HepG2 (cell line): ENCODE measurements around the gene PMVK. TPM values are rescaled to one million over a fixed set of nuclear protein-coding genes. Genes with fewer than 3 reads are reported as not detected.
A peak's percentile ranks its signal among the peaks of the same experiment; 100 is the strongest.

Source experiments
- ETV6 ChIP-seq: sonication (generic); formaldehyde crosslinking; conservative IDR thresholded peaks from 2 replicates; pipeline ENCODE4 v1.4.0; 2020; ENCODE audit warnings: missing genetic modification reagents
- GPN1 ChIP-seq: sonication (generic); formaldehyde crosslinking; IDR thresholded peaks from 2 replicates; pipeline ENCODE4 v1.5.1; 2020; ENCODE audit warnings: missing genetic modification reagents, borderline replicate concordance
- HMGXB3 ChIP-seq: sonication (generic); formaldehyde crosslinking; IDR thresholded peaks from 2 replicates; pipeline ENCODE4 v1.4.0; 2020; ENCODE audit warnings: missing genetic modification reagents, borderline replicate concordance
- KMT2A ChIP-seq: sonication (generic); formaldehyde crosslinking; IDR thresholded peaks from 2 replicates; pipeline ENCODE4 v1.4.0; 2020; ENCODE audit warnings: missing genetic modification reagents
- MAFK ChIP-seq, 2 experiments: IDR thresholded peaks in 1 of 2; conservative IDR thresholded peaks in 1 of 2; 2 replicates each; pipeline ENCODE4 v1.6.1; 2011; ENCODE audit warnings: improper control_type of control experiment in 2 of 2, low read length in 2 of 2
- MATR3 ChIP-seq: sonication (generic); formaldehyde crosslinking; IDR thresholded peaks from 2 replicates; pipeline ENCODE4 v1.4.0; 2020; ENCODE audit warnings: missing genetic modification reagents
- MED13 ChIP-seq: sonication (generic); formaldehyde crosslinking; IDR thresholded peaks from 2 replicates; pipeline ENCODE4 v1.5.0; 2020; ENCODE audit warnings: missing genetic modification reagents
- MLLT10 ChIP-seq: sonication (generic); formaldehyde crosslinking; IDR thresholded peaks from 2 replicates; pipeline ENCODE4 v1.4.0; 2020; ENCODE audit warnings: missing genetic modification reagents
- PCBP1 ChIP-seq: fragments of 200-400 bp; formaldehyde crosslinking; IDR thresholded peaks from 2 replicates; pipeline ENCODE4 v1.6.1; 2017; ENCODE audit warnings: mild to moderate bottlenecking, low read depth, low read length, borderline replicate concordance
- RFXANK ChIP-seq: IDR thresholded peaks from 2 replicates; pipeline ENCODE4 v1.6.1; 2016
- SP5 ChIP-seq: IDR thresholded peaks from 2 replicates; pipeline ENCODE4 v1.6.1; 2016; ENCODE audit warnings: low read depth, borderline replicate concordance
- ZIK1 ChIP-seq: sonication (generic); formaldehyde crosslinking; IDR thresholded peaks from 2 replicates; pipeline ENCODE4 v1.5.0; 2020; ENCODE audit warnings: mild to moderate bottlenecking, low read depth, missing genetic modification reagents, borderline replicate concordance
- ZMYM4 ChIP-seq: sonication (generic); formaldehyde crosslinking; IDR thresholded peaks from 2 replicates; pipeline ENCODE4 v1.8.1; 2023; ENCODE audit warnings: mild to moderate bottlenecking, missing genetic modification reagents
- ZNF124 ChIP-seq: sonication (generic); formaldehyde crosslinking; IDR thresholded peaks from 2 replicates; pipeline ENCODE4 v1.4.0; 2020; ENCODE audit warnings: missing genetic modification reagents
- ZNF138 ChIP-seq: sonication (generic); formaldehyde crosslinking; IDR thresholded peaks from 2 replicates; pipeline ENCODE4 v1.5.0; 2020; ENCODE audit warnings: mild to moderate bottlenecking, low read depth, missing genetic modification reagents
- ZNF33A ChIP-seq: sonication (generic); formaldehyde crosslinking; IDR thresholded peaks from 2 replicates; pipeline ENCODE4 v1.5.1; 2020; ENCODE audit warnings: missing genetic modification reagents, mild to moderate bottlenecking, moderate library complexity, borderline replicate concordance
- ZNF512B ChIP-seq: sonication (generic); formaldehyde crosslinking; IDR thresholded peaks from 2 replicates; pipeline ENCODE4 v1.5.1; 2020; ENCODE audit warnings: missing genetic modification reagents, mild to moderate bottlenecking, borderline replicate concordance
- ZNF629 ChIP-seq: sonication (generic); formaldehyde crosslinking; conservative IDR thresholded peaks from 2 replicates; pipeline ENCODE4 v1.5.0; 2020; ENCODE audit warnings: missing genetic modification reagents
- ZNF652 ChIP-seq: IDR thresholded peaks from 2 replicates; pipeline ENCODE4 v1.6.1; 2016; ENCODE audit warnings: low read depth, borderline replicate concordance
- ZNF703 ChIP-seq: sonication (generic); formaldehyde crosslinking; IDR thresholded peaks from 2 replicates; pipeline ENCODE4 v1.5.1; 2020; ENCODE audit warnings: missing genetic modification reagents, mild to moderate bottlenecking, moderate library complexity, borderline replicate concordance
- ZNF878 ChIP-seq: sonication (generic); formaldehyde crosslinking; IDR thresholded peaks from 2 replicates; pipeline ENCODE4 v1.8.1; 2023; ENCODE audit warnings: mild to moderate bottlenecking, missing genetic modification reagents, moderate library complexity
- ZSCAN20 ChIP-seq: sonication (generic); formaldehyde crosslinking; IDR thresholded peaks from 2 replicates; pipeline ENCODE4 v1.4.0; 2020; ENCODE audit warnings: missing genetic modification reagents, mild to moderate bottlenecking, borderline replicate concordance
- polyA plus RNA-seq, 8 experiments: library from polyadenylated mRNA; depleted of rRNA in 3 of 8; stranded (reverse) in 7 of 8; unstranded in 1 of 8; fragments of >200 nt; fragmentation: Illumina TruSeq in 4 of 8; extraction: Trizol in 4 of 8; gene quantifications; 2 replicates each; pipeline versions ENCODE4 v1.2.1 to v1.2.3, GENCODE V29; 2011 to 2016; ENCODE audit warnings: low read depth in 4 of 8, missing spikeins in 1 of 8, mixed read lengths in 1 of 8; ENCODE audit not compliant: insufficient read depth in 1 of 8
- total RNA-seq, 5 experiments: library from RNA; depleted of rRNA; stranded (reverse); fragments of >200 nt; fragmentation: Illumina TruSeq; extraction: Trizol; gene quantifications; 2 replicates each; pipeline ENCODE4 v1.2.3, GENCODE V29; 2016; ENCODE audit warnings: low read depth in 1 of 5
- TF ChIP-seq, protein P1 (sequence below): sonication (generic); formaldehyde crosslinking; IDR thresholded peaks from 2 replicates; pipeline ENCODE4 v1.4.0; 2020; ENCODE audit warnings: missing genetic modification reagents

PMVK gene
- total and polyA plus RNA-seq, 2 of the 13 experiments (the other 11 are each of a cell fraction or from before 2014, with no cell fraction given) = 3.9 to 12.6 TPM

GRCh38 chr1:154970631-154971340, 34.3 kb upstream of the PMVK start, which contains the start of gene SHC1 (continued):
- TF ChIP-seq SP5 (CRISPR knock-in tag) = peak; percentile 67; the same call in 1 of the 2 replicates
- peak; percentile 58 for TF ChIP-seq HMGXB3 (CRISPR knock-in tag)
- TF ChIP-seq ZNF124 (CRISPR knock-in tag) = 0 out of 2 replicates have a peak, but pooled peaks have one; percentile 38
- no peak for TF ChIP-seq GPN1 (CRISPR knock-in tag)
- no peak for TF ChIP-seq ZNF629 (CRISPR knock-in tag)
- TF ChIP-seq ZNF652 (CRISPR knock-in tag) = no peak
- TF ChIP-seq, protein P1, sequence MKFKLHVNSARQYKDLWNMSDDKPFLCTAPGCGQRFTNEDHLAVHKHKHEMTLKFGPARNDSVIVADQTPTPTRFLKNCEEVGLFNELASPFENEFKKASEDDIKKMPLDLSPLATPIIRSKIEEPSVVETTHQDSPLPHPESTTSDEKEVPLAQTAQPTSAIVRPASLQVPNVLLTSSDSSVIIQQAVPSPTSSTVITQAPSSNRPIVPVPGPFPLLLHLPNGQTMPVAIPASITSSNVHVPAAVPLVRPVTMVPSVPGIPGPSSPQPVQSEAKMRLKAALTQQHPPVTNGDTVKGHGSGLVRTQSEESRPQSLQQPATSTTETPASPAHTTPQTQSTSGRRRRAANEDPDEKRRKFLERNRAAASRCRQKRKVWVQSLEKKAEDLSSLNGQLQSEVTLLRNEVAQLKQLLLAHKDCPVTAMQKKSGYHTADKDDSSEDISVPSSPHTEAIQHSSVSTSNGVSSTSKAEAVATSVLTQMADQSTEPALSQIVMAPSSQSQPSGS (CRISPR knock-in tag) = no peak
- TF ChIP-seq ETV6 = no peak
- no peak for TF ChIP-seq RFXANK (CRISPR knock-in tag)
- TF ChIP-seq ZNF703 (CRISPR knock-in tag) = no peak
- 0 out of 2 replicates have a peak, but pooled peaks have one; percentile 45 for TF ChIP-seq PCBP1
- TF ChIP-seq KMT2A (CRISPR knock-in tag) = 0 out of 2 replicates have a peak, but pooled peaks have one; percentile 30
- TF ChIP-seq ZSCAN20 = no peak
- no peak for TF ChIP-seq MLLT10 (CRISPR knock-in tag)
- TF ChIP-seq MATR3 (CRISPR knock-in tag) = no peak
- TF ChIP-seq ZNF878 (CRISPR knock-in tag) = no peak
- TF ChIP-seq ZNF33A (CRISPR knock-in tag) = no peak
- TF ChIP-seq ZNF512B (CRISPR knock-in tag) = no peak
- no peak for TF ChIP-seq ZIK1 (CRISPR knock-in tag)
- no peak for TF ChIP-seq ZNF138 (CRISPR knock-in tag)
- TF ChIP-seq ZMYM4 (CRISPR knock-in tag) = no peak
- peak in 1 of 2 experiments; percentile 20; a peak in 1 of 4 replicates for TF ChIP-seq MAFK (conservative IDR thresholded peaks at IDR 0.05 in 1 of 2, IDR thresholded peaks at IDR 0.05 in 1 of 2; ENCODE audit: low read length in 2 of 2)
- TF ChIP-seq MED13 (CRISPR knock-in tag) = no peak
